Spleen (tissue), 3 donors: Measurements from ENCODE around the gene AKR1B15.

Source experiments
- POLR2A ChIP-seq, 3 donors: fragments of 450-650 bp; IDR thresholded peaks; one replicate each; pipeline ENCODE4 v1.5.1; 2017; ENCODE audit warnings: antibody characterized with exemption in 3 of 3, mild to moderate bottlenecking in 1 of 3
- POLR2AphosphoS5 ChIP-seq, 3 donors: sonication (generic); formaldehyde crosslinking; IDR thresholded peaks; one replicate each; pipeline ENCODE4 v1.5.1; 2017; ENCODE audit warnings: antibody characterized with exemption in 3 of 3

- TF ChIP-seq POLR2A (IDR thresholded peaks at IDR 0.05) (no peak), POLR2AphosphoS5 (IDR thresholded peaks at IDR 0.05) (no peak)
Measured at GRCh38 chr7:134510646-134511045, 38.3 kb upstream of the AKR1B15 start.
